ENCODE data around the gene LAMP1. TPM values are rescaled to one million over a fixed set of nuclear protein-coding genes. Genes with fewer than 3 reads are reported as not detected.

Gene LAMP1
- total RNA-seq, 1 donor from 2014 or later, result 110 TPM

DNA sequence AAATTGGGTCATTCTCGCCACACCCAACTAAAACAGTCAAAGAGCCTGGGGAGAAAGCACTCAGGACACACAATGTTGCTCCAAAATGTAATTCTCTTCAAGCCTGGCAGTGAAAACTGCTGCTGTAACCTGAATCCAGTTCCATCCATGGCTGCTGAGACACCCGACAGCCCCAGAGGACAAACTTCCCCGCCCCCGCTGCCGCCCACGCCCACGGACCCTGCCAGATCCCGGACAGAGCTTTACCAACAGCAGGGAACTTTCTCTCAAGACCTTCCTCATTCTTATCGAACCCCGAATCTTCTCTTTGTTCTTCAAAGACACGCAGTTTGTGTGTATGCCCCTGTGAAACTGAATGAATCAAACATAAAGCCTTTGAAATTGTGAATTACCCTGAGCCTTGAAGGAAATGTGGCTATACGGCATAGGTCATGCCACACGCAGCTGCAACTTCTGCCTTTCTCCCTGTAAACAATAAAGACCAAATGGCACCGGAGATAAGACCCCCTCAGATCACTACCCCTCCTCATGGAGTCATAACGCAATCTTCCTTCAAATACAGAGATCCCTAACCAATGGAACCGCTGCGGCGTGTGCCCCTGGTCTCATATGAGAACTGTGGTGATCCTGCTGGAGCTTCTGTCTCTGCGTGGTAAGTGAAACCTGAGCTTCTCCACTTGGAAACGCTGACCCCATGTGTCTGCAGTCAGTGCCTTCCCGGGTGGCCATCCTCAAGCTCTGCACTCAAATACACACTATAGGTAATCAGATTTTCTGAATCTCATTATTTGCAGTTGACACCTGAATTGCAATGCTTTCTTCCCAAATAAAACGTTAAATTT is 4.8 kb upstream of the LAMP1 start:
- TF ChIP-seq, protein P1, sequence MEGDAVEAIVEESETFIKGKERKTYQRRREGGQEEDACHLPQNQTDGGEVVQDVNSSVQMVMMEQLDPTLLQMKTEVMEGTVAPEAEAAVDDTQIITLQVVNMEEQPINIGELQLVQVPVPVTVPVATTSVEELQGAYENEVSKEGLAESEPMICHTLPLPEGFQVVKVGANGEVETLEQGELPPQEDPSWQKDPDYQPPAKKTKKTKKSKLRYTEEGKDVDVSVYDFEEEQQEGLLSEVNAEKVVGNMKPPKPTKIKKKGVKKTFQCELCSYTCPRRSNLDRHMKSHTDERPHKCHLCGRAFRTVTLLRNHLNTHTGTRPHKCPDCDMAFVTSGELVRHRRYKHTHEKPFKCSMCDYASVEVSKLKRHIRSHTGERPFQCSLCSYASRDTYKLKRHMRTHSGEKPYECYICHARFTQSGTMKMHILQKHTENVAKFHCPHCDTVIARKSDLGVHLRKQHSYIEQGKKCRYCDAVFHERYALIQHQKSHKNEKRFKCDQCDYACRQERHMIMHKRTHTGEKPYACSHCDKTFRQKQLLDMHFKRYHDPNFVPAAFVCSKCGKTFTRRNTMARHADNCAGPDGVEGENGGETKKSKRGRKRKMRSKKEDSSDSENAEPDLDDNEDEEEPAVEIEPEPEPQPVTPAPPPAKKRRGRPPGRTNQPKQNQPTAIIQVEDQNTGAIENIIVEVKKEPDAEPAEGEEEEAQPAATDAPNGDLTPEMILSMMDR (conservative IDR thresholded peaks at IDR 0.05), result no peak
- Mint-ChIP-seq H3K9me3 (no peaks in the 10 kb centered on the region), H3K36me3 (ENCODE audit: low read depth) (peaks cover 2% of the 10 kb centered on the region), H3K4me1 (peaks cover 21% of the 10 kb centered on the region), H3K27ac (ENCODE audit: unreplicated experiment) (peak overlapping the region; percentile 80), H3K4me3 (peak overlapping the region; percentile 71), H3K27me3 (ENCODE audit: low read depth) (peaks cover 75% of the 10 kb centered on the region)
- peak; percentile 23 for DNase-seq (ENCODE audit: low read depth, low spot score)

DNA sequence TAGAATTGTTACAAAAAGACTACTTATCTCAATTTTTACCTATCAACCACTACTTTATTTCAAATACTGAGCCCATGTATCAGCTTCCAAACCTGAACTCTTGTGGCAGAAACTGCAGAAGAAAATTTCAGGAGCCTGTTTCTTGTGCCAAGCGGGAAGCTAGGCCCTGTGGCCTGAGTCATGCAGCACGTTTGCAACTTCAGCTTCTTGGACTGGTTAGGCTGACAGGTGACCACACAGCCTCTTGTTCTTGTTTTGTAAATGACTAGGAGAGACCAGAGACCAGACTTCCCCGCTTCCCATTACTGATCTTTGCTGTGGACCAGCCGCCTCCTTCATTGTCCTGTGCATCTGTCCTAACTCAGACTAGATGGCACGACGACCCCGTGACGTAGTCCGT is 3.4 kb upstream of the LAMP1 start:
- no peak for DNase-seq (ENCODE audit: low read depth, low spot score)
- TF ChIP-seq, protein P1 (conservative IDR thresholded peaks at IDR 0.05), result no peak
- Mint-ChIP-seq H3K9me3 (no peaks in the 10 kb centered on the region), H3K27ac (ENCODE audit: unreplicated experiment) (no peak overlapping the region), H3K27me3 (ENCODE audit: low read depth) (peaks cover 65% of the 10 kb centered on the region), H3K36me3 (ENCODE audit: low read depth) (peaks cover 4% of the 10 kb centered on the region), H3K4me3 (peak overlapping the region; percentile 4), H3K4me1 (peaks cover 33% of the 10 kb centered on the region)

DNA sequence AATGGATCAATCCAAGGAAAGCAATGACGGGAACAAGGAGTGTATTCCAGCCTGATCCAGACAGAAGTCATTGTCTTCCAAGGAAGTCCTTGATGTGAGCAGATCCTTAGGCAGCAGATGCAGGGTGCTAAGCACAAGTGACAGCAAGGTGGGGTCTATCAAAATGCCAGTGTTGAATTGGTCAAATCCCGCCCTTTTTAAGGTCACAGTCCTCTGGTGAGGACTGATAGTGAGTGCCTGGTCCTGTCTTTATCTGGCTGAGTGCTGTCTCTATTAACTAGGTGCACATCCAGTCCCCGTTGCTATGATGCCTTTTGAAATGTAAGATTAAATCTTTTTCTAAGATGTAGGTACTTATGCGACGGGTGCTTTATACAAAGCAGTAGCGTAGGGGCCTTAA is 1.3 kb upstream of the LAMP1 start:
- Mint-ChIP-seq H3K4me3 (peak overlapping the region; percentile 94), H3K4me1 (peaks cover 34% of the 10 kb centered on the region), H3K27me3 (ENCODE audit: low read depth) (peaks cover 44% of the 10 kb centered on the region), H3K27ac (ENCODE audit: unreplicated experiment) (no peak overlapping the region), H3K9me3 (no peaks in the 10 kb centered on the region), H3K36me3 (ENCODE audit: low read depth) (peaks cover 4% of the 10 kb centered on the region)
- DNase-seq (ENCODE audit: low read depth, low spot score), result no peak
- TF ChIP-seq, protein P1 (conservative IDR thresholded peaks at IDR 0.05), result no peak

DNA sequence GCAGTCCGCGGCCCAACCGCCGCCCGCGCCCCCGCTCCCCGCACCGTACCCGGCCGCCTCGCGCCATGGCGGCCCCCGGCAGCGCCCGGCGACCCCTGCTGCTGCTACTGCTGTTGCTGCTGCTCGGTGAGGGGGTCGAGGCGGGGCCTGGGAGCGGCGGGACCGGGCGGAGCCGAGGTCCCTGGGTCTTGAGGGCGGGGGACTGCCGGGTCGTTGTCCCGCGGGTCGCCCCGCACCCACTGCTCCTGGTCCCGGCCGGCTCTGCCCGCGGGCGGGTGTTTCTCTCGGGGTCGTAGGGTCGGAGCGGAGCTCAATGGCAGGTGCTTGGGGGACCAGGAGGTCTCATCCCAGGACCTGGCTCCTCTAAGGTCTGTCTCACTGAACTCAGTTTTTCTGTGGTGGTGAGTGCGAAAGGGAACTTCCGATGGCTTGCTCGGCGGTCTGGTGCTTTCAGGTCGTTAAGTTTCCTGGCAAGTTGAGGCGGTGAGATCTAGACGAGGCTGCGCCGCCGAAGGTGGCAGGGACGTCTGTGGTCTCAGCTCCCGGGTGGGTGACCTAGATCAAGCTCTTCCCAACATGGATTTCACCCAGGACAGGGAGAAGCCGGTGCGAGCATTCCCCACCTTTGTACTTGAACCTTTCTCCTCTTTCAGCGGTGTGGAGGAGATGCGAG is 467 bp downstream of the LAMP1 start:
- DNase-seq (ENCODE audit: low read depth, low spot score), result no peak

More for the DNA sequence above, 467 bp downstream of the LAMP1 start:
- Mint-ChIP-seq H3K36me3 (ENCODE audit: low read depth) (peaks cover 4% of the 10 kb centered on the region), H3K4me3 (peak overlapping the region; percentile 95), H3K4me1 (peaks cover 22% of the 10 kb centered on the region), H3K27me3 (ENCODE audit: low read depth) (peaks cover 28% of the 10 kb centered on the region), H3K27ac (ENCODE audit: unreplicated experiment) (peak overlapping the region; percentile 94), H3K9me3 (no peaks in the 10 kb centered on the region)
- TF ChIP-seq, protein P1 (conservative IDR thresholded peaks at IDR 0.05), result no peak
